ENCODE data around the gene TRIM46. TPM values are rescaled to one million over a fixed set of nuclear protein-coding genes. Genes with fewer than 3 reads are reported as not detected.

TRIM46 gene
- total and polyA plus RNA-seq, 2 donors from 2014 or later = 0.28 to 2.1 TPM

DNA sequence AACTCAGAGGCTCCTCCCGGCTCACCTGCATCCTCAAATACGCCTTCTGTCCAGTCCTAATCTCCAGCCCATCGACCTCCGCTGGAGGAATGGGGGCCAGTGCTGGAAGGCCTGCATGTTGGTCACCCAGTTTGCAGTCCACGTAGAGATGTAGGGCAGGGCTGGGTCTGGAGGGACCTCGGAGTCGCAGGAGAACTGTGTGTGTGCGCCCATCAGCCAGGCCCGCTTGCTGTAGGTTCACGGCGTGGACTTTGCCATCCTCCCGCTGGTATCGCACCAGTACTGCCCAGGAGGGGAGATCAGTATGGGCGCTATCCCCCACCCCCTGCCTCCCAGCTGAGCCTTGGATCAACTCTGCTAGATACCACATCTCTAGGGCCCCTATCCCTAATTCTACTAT lies 31.4 kb downstream of the TRIM46 start:
- Histone ChIP-seq H3K4me1 (ENCODE audit: control insufficient read depth in 2 of 3, insufficient read depth in 2 of 3, low read depth in 1 of 3, low read length in 3 of 3) (peaks cover 0 to 13% (median 9%) of the 10 kb centered on the region in 3 donors), H3K36me3 (ENCODE audit: control insufficient read depth in 2 of 3, insufficient read depth in 3 of 3, low read length in 3 of 3) (no peaks in the 10 kb centered on the region), H3K27ac (ENCODE audit: low read depth in 2 of 2, low read length in 2 of 2) (no peak overlapping the region), H3K4me3 (ENCODE audit: low read length in 3 of 3) (no peak overlapping the region), H3K27me3 (ENCODE audit: control insufficient read depth, insufficient read depth, low read length) (no peaks in the 10 kb centered on the region), H3K9ac (ENCODE audit: low read length in 3 of 3) (no peak overlapping the region), H3K9me3 (ENCODE audit: control insufficient read depth in 2 of 3, insufficient read depth in 1 of 3, low read length in 3 of 3) (no peaks in the 10 kb centered on the region)
- FAIRE-seq = no peak
- DNase-seq = peak in 1 of 5 donors; percentile 67
- no peak for TF ChIP-seq CTCF (IDR thresholded peaks at IDR 0.05; ENCODE audit: borderline replicate concordance, extremely low read depth, insufficient read depth)
- intact Hi-C loops (cut with DNase I) = no loop called here

DNA sequence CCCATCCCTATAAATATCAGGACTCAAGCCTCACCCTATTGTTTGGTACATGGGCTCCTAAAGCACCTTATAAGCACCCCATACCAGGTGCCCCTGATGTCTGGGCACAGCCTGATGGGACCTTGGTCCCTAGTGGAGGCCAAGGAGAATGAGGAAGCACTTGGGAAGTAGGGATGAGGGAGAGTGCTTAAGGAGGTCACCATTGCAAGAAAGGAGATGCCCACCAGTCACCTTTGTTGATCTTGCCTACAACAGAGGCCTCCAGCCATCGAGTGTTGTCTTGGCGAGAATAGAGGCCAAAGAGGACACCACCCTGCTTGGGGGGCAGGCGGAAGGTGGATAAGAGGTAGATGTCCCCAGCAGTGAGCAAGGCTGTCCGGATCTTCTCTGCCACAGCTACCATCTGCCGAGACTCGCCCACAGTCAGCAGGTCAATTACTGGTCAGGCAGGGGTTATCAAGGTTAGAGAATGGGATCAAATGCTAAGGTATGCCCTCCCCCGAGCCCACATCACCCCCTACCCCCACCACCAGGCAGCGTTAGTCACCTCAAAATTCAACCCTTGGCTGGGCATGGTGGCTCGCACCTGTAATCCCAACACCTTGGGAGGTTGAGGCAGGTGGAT lies 32.4 kb downstream of the TRIM46 start:
- Histone ChIP-seq H3K4me1 (ENCODE audit: control insufficient read depth in 2 of 3, insufficient read depth in 2 of 3, low read depth in 1 of 3, low read length in 3 of 3) (peaks cover 0 to 13% (median 9%) of the 10 kb centered on the region in 3 donors), H3K9me3 (ENCODE audit: control insufficient read depth in 2 of 3, insufficient read depth in 1 of 3, low read length in 3 of 3) (no peaks in the 10 kb centered on the region), H3K27me3 (ENCODE audit: control insufficient read depth, insufficient read depth, low read length) (no peaks in the 10 kb centered on the region), H3K36me3 (ENCODE audit: control insufficient read depth in 2 of 3, insufficient read depth in 3 of 3, low read length in 3 of 3) (peaks cover 0 to 5% (median 2%) of the 10 kb centered on the region in 3 donors), H3K27ac (ENCODE audit: low read depth in 2 of 2, low read length in 2 of 2) (no peak overlapping the region), H3K4me3 (ENCODE audit: low read length in 3 of 3) (no peak overlapping the region), H3K9ac (ENCODE audit: low read length in 3 of 3) (no peak overlapping the region)
- no peak for TF ChIP-seq CTCF (IDR thresholded peaks at IDR 0.05; ENCODE audit: borderline replicate concordance, extremely low read depth, insufficient read depth)
- DNase-seq = peak in 1 of 5 donors; percentile 32
- intact Hi-C loops (cut with DNase I) = no loop called here
- FAIRE-seq = no peak

DNA sequence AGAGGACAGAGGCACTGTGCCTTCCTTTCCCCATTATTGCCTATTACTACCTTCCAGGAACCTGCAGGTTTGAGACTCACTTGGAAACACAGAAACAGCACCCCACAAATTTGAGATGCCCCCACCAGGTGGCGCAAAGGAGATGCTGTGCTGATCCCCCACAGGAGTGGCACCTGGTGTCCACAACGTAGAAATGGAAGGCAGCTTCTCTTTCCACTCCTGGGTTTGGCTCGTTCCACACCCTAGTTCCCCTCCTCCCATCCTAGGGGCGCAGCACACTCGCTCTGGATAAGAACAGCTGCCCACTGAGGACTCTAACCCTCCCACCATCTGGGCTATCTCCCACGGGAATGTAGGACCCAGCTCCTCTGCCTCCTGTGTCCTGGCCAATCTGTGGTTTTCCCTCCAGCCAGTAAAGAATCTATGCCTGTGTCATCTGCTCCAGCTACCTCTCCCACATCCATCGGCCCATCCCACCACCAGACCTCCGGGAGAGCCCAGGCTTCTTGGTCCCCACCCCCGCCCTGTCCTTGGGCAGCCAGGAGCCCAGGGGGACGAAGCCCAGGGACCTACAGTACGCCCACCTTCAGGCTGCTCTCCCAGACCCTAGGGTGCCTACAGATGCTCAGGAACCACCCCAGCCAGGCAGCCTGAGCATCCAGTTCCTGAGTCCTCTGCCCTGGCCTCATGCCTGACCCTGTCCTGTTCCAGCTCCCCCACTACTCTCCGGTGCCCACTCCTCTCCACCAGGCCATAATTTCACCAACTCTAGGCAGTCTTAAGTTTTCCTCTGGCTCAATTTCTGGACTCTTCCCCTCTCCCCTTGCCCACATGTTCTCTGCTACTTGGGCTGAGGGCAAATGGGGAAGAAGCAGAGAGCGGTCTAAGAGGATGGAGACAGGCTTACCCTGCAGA lies 33.5 kb downstream of the TRIM46 start:
- peak; percentile 77 for TF ChIP-seq CTCF (IDR thresholded peaks at IDR 0.05; ENCODE audit: borderline replicate concordance, extremely low read depth, insufficient read depth)
- peak overlapping the region; percentile 48 to 55 for H3K27ac ChIP-seq (ENCODE audit: low read depth in 2 of 2, low read length in 2 of 2)
- no peak for FAIRE-seq
- peaks cover 0 to 13% (median 9%) of the 10 kb centered on the region in 3 donors for H3K4me1 ChIP-seq (ENCODE audit: control insufficient read depth in 2 of 3, insufficient read depth in 2 of 3, low read depth in 1 of 3, low read length in 3 of 3)
- H3K27me3 ChIP-seq (ENCODE audit: control insufficient read depth, insufficient read depth, low read length) = no peaks in the 10 kb centered on the region
- H3K36me3 ChIP-seq (ENCODE audit: control insufficient read depth in 2 of 3, insufficient read depth in 3 of 3, low read length in 3 of 3) = peaks cover 0 to 5% (median 2%) of the 10 kb centered on the region in 3 donors
- H3K4me3 ChIP-seq (ENCODE audit: low read length in 3 of 3) = peak overlapping the region in 1 of 3 donors; percentile 100
- peak; percentile 88 to 92 (median 90) for DNase-seq
- no peaks in the 10 kb centered on the region for H3K9me3 ChIP-seq (ENCODE audit: control insufficient read depth in 2 of 3, insufficient read depth in 1 of 3, low read length in 3 of 3)
- H3K9ac ChIP-seq (ENCODE audit: low read length in 3 of 3) = peak overlapping the region in 1 of 3 donors; percentile 55
- intact Hi-C loops (cut with DNase I) = no loop called here
